Heart left ventricle (tissue), 13 donors: ENCODE results near the gene WDR88.

Experiments
- CTCF ChIP-seq, 12 donors: fragments of 200-600 bp; sonication (generic) in 4 of 12; IDR thresholded peaks; one replicate each; pipeline versions ENCODE4 v1.5.0 to v1.8.0; 2018 to 2022; ENCODE audit warnings: antibody characterized with exemption in 12 of 12, mild to moderate bottlenecking in 5 of 12
- POLR2A ChIP-seq, 2 donors: fragments of 450-650 bp; IDR thresholded peaks; one replicate each; pipeline ENCODE4 v1.6.1; 2017; ENCODE audit warnings: antibody characterized with exemption in 2 of 2, mild to moderate bottlenecking in 2 of 2, moderate library complexity in 2 of 2
- donor health status: ischemic (EF 13 %, LVEDD 7.1; RV severe dilation, severe dysfunction).
- donor health status: DM: no; HTN: yes; CAD: no.
- donor health status: DM: no; HTN: no; CAD: no.
- donor health status: ischemic (EF 25% LVEDD 6.9; RV normal size, moderate dysfunction).
- donor health status: ischemic (EF 25% LVEDD 5.7; RV mildly dilated, moderate dysfunction).
- donor health status: ischemic (EF 35%, LVEDD 5.7; RV mildly dilated, moderate dysfunction).
- donor health status: nonischemic (EF 11% LVEDD 7.7; RV severe dilation, severe dysfunction).
- donor health status: DM: yes; HTN: yes; CAD: no.
- donor health status: PGD.
- donor health status: ischemic (EF 29% LVEDD 5.4; RV normal size, mild dysfunction).
- donor health status: nonischemic (EF 23%, LVEDD 6.1; RV moderate dilation, normal function).

DNA sequence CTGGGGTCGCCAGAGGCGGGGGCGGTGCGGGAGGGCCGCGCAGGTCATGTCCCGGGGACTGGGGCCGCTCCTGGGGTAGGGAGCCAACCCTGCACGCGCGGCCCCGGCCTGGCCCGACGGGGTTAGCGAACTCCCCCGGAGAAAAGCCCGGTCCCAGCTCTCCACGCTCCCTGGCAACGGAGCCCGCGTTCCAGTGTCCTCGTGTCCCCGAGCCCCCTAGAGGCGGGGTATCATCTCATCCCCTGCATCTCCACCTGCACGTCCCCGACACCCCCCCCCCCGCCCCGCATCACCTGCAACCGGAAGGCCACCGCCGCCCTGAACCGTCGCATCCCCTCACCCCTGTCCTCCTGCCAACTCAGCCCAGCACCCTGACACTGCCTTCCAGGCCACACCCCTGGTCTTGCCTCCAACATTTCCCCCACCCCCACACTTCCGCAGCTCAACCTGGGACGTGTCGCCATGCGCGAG lies 2.7 kb downstream of the WDR88 start:
- no peak for TF ChIP-seq CTCF (IDR thresholded peaks at IDR 0.05)
- TF ChIP-seq POLR2A (IDR thresholded peaks at IDR 0.05), result no peak
